SK-N-SH treated with all-trans-retinoic acid at 6 μM for 48 hours (cell line): Measurements from ENCODE around the gene CLEC5A.

Experiments
- ATAC-seq: fragments of 200-7000 bp; cut with Tn5 transposase; 3 replicates; pipeline ENCODE4 v1.9.1; 2020; ENCODE audit warnings: mild to moderate bottlenecking, moderate library complexity
- ARNTL ChIP-seq: fragments of 450-650 bp; formaldehyde crosslinking; IDR thresholded peaks from 2 replicates; pipeline ENCODE4 v1.5.0; 2020; ENCODE audit warnings: low read depth, mild to moderate bottlenecking, moderate library complexity, borderline replicate concordance
- BACH2 ChIP-seq: fragments of 250-450 bp; sonication (Bioruptor Pico); IDR thresholded peaks from 2 replicates; pipeline ENCODE4 v1.9.0; 2021; ENCODE audit warnings: mild to moderate bottlenecking, borderline replicate concordance
- CREB5 ChIP-seq: fragments of 250-450 bp; sonication (Bioruptor Pico); IDR thresholded peaks from 2 replicates; pipeline ENCODE4 v1.5.1; 2020; ENCODE audit warnings: low read depth, mild to moderate bottlenecking, moderate library complexity
- CSDC2 ChIP-seq: fragments of 250-450 bp; sonication (Bioruptor Pico); IDR thresholded peaks from 2 replicates; pipeline ENCODE4 v1.5.0; 2020; ENCODE audit warnings: mild to moderate bottlenecking, moderate library complexity
- ESRRG ChIP-seq: fragments of 250-450 bp; sonication (Bioruptor Pico); IDR thresholded peaks from 2 replicates; pipeline ENCODE4 v1.6.1; 2021; ENCODE audit warnings: mild to moderate bottlenecking
- GLIS3 ChIP-seq: fragments of 250-450 bp; sonication (Bioruptor Pico); IDR thresholded peaks from 2 replicates; pipeline ENCODE4 v1.5.0; 2020; ENCODE audit warnings: mild to moderate bottlenecking, moderate library complexity
- ISL1 ChIP-seq: fragments of 250-450 bp; sonication (Bioruptor Pico); IDR thresholded peaks from 2 replicates; pipeline ENCODE4 v2.1.2; 2022; ENCODE audit warnings: mild to moderate bottlenecking, moderate library complexity
- OSR1 ChIP-seq: fragments of 250-450 bp; sonication (Bioruptor Pico); IDR thresholded peaks from 2 replicates; pipeline ENCODE4 v1.8.0; 2022; ENCODE audit warnings: moderate library complexity, mild to moderate bottlenecking, inconsistent platforms
- POU6F1 ChIP-seq: fragments of 250-450 bp; sonication (Bioruptor Pico); IDR thresholded peaks from 2 replicates; pipeline ENCODE4 v1.8.0; 2021; ENCODE audit warnings: low read depth, mild to moderate bottlenecking, moderate library complexity, borderline replicate concordance
- PPARA ChIP-seq: fragments of 250-450 bp; sonication (Bioruptor Pico); IDR thresholded peaks from 2 replicates; pipeline ENCODE4 v1.5.0; 2020; ENCODE audit warnings: mild to moderate bottlenecking, borderline replicate concordance
- RARB ChIP-seq: fragments of 250-450 bp; sonication (Bioruptor Pico); IDR thresholded peaks from 2 replicates; pipeline ENCODE4 v1.8.0; 2021; ENCODE audit warnings: mild to moderate bottlenecking, moderate library complexity
- TCF4 ChIP-seq: fragments of 250-450 bp; sonication (Bioruptor Pico); IDR thresholded peaks from 2 replicates; pipeline ENCODE4 v1.8.0; 2021; ENCODE audit warnings: mild to moderate bottlenecking, moderate library complexity, borderline replicate concordance
- TOX ChIP-seq: fragments of 250-450 bp; sonication (Bioruptor Pico); IDR thresholded peaks from 2 replicates; pipeline ENCODE4 v1.8.0; 2021; ENCODE audit warnings: mild to moderate bottlenecking, moderate library complexity, borderline replicate concordance
- TSHZ2 ChIP-seq: fragments of 250-450 bp; sonication (Bioruptor Pico); IDR thresholded peaks from 2 replicates; pipeline ENCODE4 v1.5.0; 2020; ENCODE audit warnings: mild to moderate bottlenecking, moderate library complexity
- ZC3H10 ChIP-seq: fragments of 250-450 bp; sonication (Bioruptor Pico); IDR thresholded peaks from 2 replicates; pipeline ENCODE4 v1.5.1; 2021; ENCODE audit warnings: mild to moderate bottlenecking, moderate library complexity
- ZFP3 ChIP-seq: fragments of 250-450 bp; sonication (Bioruptor Pico); IDR thresholded peaks from 2 replicates; pipeline ENCODE4 v1.5.0; 2020; ENCODE audit warnings: mild to moderate bottlenecking, moderate library complexity
- ZFP30 ChIP-seq: fragments of 450-650 bp; formaldehyde crosslinking; IDR thresholded peaks from 2 replicates; pipeline ENCODE4 v1.5.0; 2022; ENCODE audit warnings: mild to moderate bottlenecking, moderate library complexity
- ZNF565 ChIP-seq: fragments of 450-650 bp; formaldehyde crosslinking; conservative IDR thresholded peaks from 2 replicates; pipeline ENCODE4 v1.5.0; 2020; ENCODE audit warnings: low read depth, mild to moderate bottlenecking, moderate library complexity
- ZNF70 ChIP-seq: fragments of 450-650 bp; formaldehyde crosslinking; IDR thresholded peaks from 2 replicates; pipeline ENCODE4 v1.5.0; 2020; ENCODE audit warnings: mild to moderate bottlenecking, moderate library complexity
- ZNF8 ChIP-seq: fragments of 450-650 bp; formaldehyde crosslinking; IDR thresholded peaks from 2 replicates; pipeline ENCODE4 v1.5.0; 2020; ENCODE audit warnings: mild to moderate bottlenecking, moderate library complexity
- TF ChIP-seq, protein P1 (sequence below): fragments of 250-450 bp; sonication (Bioruptor Pico); IDR thresholded peaks from 2 replicates; pipeline ENCODE4 v1.5.1; 2021; ENCODE audit warnings: mild to moderate bottlenecking, moderate library complexity
- TF ChIP-seq, protein P2 (sequence below): fragments of 250-450 bp; sonication (Bioruptor Pico); IDR thresholded peaks from 2 replicates; pipeline ENCODE4 v1.8.0; 2020; ENCODE audit warnings: mild to moderate bottlenecking, moderate library complexity, borderline replicate concordance

CLEC5A gene

GRCh38 chr7:141949911-141950310, 3.1 kb upstream of the CLEC5A start (continued):
- TF ChIP-seq TSHZ2 (CRISPR knock-in tag), result no peak
- TF ChIP-seq ISL1 (CRISPR knock-in tag), result no peak
- no peak for TF ChIP-seq ARNTL
- no peak for TF ChIP-seq CREB5 (CRISPR knock-in tag)
- TF ChIP-seq ZC3H10 (CRISPR knock-in tag), result no peak
- TF ChIP-seq, all 23 proteins: peak for 0

DNA sequence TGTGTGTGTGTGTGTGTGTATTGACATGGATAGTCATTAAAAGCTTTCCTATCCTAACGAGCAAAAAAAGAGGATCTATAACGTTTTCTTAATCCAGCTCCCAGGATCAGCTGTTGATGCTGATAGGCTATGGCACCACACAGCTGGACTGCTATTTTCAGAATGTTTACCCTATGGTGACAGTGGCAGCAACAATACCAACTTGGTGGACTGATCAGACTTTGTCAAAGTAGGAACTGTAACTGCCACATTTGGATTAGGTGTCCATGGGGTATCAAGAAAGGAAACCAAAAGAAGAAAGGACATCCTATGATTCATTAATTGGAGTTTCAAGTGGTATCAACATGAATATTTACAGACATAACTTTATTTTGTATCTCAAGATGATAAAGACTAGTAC, 2.7 kb upstream of the CLEC5A start:
- ATAC-seq, result no peak
- TF ChIP-seq ZNF8 (no peak), ARNTL (no peak), ZFP3 (CRISPR knock-in tag) (no peak), CSDC2 (CRISPR knock-in tag) (no peak), OSR1 (CRISPR knock-in tag) (no peak), PPARA (CRISPR knock-in tag) (no peak), POU6F1 (no peak), TSHZ2 (CRISPR knock-in tag) (no peak), TCF4 (CRISPR knock-in tag) (no peak), BACH2 (CRISPR knock-in tag) (no peak), ISL1 (CRISPR knock-in tag) (no peak), GLIS3 (CRISPR knock-in tag) (no peak), ESRRG (CRISPR knock-in tag) (no peak), RARB (CRISPR knock-in tag) (no peak), ZC3H10 (CRISPR knock-in tag) (no peak), ZNF70 (CRISPR knock-in tag) (no peak)
- TF ChIP-seq, protein P1, sequence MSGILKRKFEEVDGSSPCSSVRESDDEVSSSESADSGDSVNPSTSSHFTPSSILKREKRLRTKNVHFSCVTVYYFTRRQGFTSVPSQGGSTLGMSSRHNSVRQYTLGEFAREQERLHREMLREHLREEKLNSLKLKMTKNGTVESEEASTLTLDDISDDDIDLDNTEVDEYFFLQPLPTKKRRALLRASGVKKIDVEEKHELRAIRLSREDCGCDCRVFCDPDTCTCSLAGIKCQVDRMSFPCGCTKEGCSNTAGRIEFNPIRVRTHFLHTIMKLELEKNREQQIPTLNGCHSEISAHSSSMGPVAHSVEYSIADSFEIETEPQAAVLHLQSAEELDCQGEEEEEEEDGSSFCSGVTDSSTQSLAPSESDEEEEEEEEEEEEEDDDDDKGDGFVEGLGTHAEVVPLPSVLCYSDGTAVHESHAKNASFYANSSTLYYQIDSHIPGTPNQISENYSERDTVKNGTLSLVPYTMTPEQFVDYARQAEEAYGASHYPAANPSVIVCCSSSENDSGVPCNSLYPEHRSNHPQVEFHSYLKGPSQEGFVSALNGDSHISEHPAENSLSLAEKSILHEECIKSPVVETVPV, result no peak
- TF ChIP-seq, protein P2, sequence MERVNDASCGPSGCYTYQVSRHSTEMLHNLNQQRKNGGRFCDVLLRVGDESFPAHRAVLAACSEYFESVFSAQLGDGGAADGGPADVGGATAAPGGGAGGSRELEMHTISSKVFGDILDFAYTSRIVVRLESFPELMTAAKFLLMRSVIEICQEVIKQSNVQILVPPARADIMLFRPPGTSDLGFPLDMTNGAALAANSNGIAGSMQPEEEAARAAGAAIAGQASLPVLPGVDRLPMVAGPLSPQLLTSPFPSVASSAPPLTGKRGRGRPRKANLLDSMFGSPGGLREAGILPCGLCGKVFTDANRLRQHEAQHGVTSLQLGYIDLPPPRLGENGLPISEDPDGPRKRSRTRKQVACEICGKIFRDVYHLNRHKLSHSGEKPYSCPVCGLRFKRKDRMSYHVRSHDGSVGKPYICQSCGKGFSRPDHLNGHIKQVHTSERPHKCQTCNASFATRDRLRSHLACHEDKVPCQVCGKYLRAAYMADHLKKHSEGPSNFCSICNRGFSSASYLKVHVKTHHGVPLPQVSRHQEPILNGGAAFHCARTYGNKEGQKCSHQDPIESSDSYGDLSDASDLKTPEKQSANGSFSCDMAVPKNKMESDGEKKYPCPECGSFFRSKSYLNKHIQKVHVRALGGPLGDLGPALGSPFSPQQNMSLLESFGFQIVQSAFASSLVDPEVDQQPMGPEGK (CRISPR knock-in tag), result no peak

- no peak for ATAC-seq
- TF ChIP-seq TCF4 (CRISPR knock-in tag) (no peak), RARB (CRISPR knock-in tag) (no peak), CREB5 (CRISPR knock-in tag) (no peak), ZFP30 (CRISPR knock-in tag) (no peak), CSDC2 (CRISPR knock-in tag) (no peak), ZNF565 (CRISPR knock-in tag) (no peak), ARNTL (no peak), ZFP3 (CRISPR knock-in tag) (no peak), TOX (CRISPR knock-in tag) (no peak), PPARA (CRISPR knock-in tag) (no peak), OSR1 (CRISPR knock-in tag) (no peak)
- TF ChIP-seq, protein P2 (CRISPR knock-in tag), result no peak
These were observed 2.2 kb upstream of the CLEC5A start for GRCh38 chr7:141949021-141949420.
